ENCODE measurements around the gene TPI1. TPM values are rescaled to one million over a fixed set of nuclear protein-coding genes. Genes with fewer than 3 reads are reported as not detected.

Gene TPI1
- total and polyA plus RNA-seq, 9 donors, result 136 to 594 (median 295) TPM

GRCh38 chr12:6914947-6915788, 47.8 kb downstream of the TPI1 start:
- TF ChIP-seq EP300 (IDR thresholded peaks at IDR 0.05), result no peak
- TF ChIP-seq, protein P1, sequence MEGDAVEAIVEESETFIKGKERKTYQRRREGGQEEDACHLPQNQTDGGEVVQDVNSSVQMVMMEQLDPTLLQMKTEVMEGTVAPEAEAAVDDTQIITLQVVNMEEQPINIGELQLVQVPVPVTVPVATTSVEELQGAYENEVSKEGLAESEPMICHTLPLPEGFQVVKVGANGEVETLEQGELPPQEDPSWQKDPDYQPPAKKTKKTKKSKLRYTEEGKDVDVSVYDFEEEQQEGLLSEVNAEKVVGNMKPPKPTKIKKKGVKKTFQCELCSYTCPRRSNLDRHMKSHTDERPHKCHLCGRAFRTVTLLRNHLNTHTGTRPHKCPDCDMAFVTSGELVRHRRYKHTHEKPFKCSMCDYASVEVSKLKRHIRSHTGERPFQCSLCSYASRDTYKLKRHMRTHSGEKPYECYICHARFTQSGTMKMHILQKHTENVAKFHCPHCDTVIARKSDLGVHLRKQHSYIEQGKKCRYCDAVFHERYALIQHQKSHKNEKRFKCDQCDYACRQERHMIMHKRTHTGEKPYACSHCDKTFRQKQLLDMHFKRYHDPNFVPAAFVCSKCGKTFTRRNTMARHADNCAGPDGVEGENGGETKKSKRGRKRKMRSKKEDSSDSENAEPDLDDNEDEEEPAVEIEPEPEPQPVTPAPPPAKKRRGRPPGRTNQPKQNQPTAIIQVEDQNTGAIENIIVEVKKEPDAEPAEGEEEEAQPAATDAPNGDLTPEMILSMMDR (IDR thresholded peaks at IDR 0.05), result no peak
- no peak for TF ChIP-seq POLR2A (IDR thresholded peaks at IDR 0.05)
- H3K36me3 ChIP-seq, result no peaks in the 10 kb centered on the region
- 13 to 17% (median 14%) methylated on average over 29 of the region's 29 CpGs for WGBS, 3 donors
- peaks cover 4% of the 10 kb centered on the region for H3K4me1 ChIP-seq (ENCODE audit: insufficient read depth)
- no peaks in the 10 kb centered on the region for H3K27me3 ChIP-seq
- H3K27ac ChIP-seq, result no peak overlapping the region
- no peaks in the 10 kb centered on the region for H3K9me3 ChIP-seq
- peak overlapping the region; percentile 78 for H3K4me3 ChIP-seq
- DNase-seq, result peak in 1 of 5 donors; percentile 36
- intact Hi-C loops (cut with DNase I), result no loop called here

GRCh38 chr12:6915789-6916285, 48.5 kb downstream of the TPI1 start:
- TF ChIP-seq POLR2A (IDR thresholded peaks at IDR 0.05) (no peak), EP300 (IDR thresholded peaks at IDR 0.05) (no peak)
- TF ChIP-seq, protein P1 (IDR thresholded peaks at IDR 0.05), result no peak
- H3K27me3 ChIP-seq, result no peaks in the 10 kb centered on the region
- intact Hi-C loops (cut with DNase I), result no loop called here
- no peak overlapping the region for H3K4me3 ChIP-seq
- WGBS, 3 donors, result 76 to 78% (median 77%) methylated on average over 14 of the region's 14 CpGs
- H3K27ac ChIP-seq, result no peak overlapping the region
- peaks cover 4% of the 10 kb centered on the region for H3K4me1 ChIP-seq (ENCODE audit: insufficient read depth)
- no peaks in the 10 kb centered on the region for H3K9me3 ChIP-seq
- H3K36me3 ChIP-seq, result no peaks in the 10 kb centered on the region
- DNase-seq, result peak in 1 of 5 donors; percentile 34

- H3K9me3 ChIP-seq, result no peaks in the 10 kb centered on the region
Observed at GRCh38 chr12:6916426-6917200, 49.3 kb downstream of the TPI1 start.

More at GRCh38 chr12:6916426-6917200, 49.3 kb downstream of the TPI1 start:
- Histone ChIP-seq H3K27me3 (no peaks in the 10 kb centered on the region), H3K4me3 (no peak overlapping the region), H3K27ac (no peak overlapping the region), H3K36me3 (no peaks in the 10 kb centered on the region), H3K4me1 (ENCODE audit: insufficient read depth) (peaks cover 4% of the 10 kb centered on the region)
- 86 to 91% (median 86%) methylated on average over 11 of the region's 11 CpGs for WGBS, 3 donors
- TF ChIP-seq, protein P1 (IDR thresholded peaks at IDR 0.05), result no peak
- TF ChIP-seq EP300 (IDR thresholded peaks at IDR 0.05) (no peak), POLR2A (IDR thresholded peaks at IDR 0.05) (no peak)
- intact Hi-C loops (cut with DNase I), result no loop called here
- DNase-seq, result peak in 1 of 5 donors; percentile 33
